ENCODE measurements around the gene ADGRD1. TPM values are rescaled to one million over a fixed set of nuclear protein-coding genes. Genes with fewer than 3 reads are reported as not detected.

ADGRD1 gene
- polyA plus RNA-seq, 3 donors, result 4.7 to 17.9 (median 4.9) TPM

GRCh38 chr12:131151558-131152345 is 198.0 kb downstream of the ADGRD1 start:
- no peaks in the 10 kb centered on the region for H3K36me3 ChIP-seq (replicated peaks in 1 of 2; ENCODE audit: control insufficient read depth in 1 of 2, insufficient read depth in 2 of 2, low read length in 2 of 2)
- no peak overlapping the region for H3K4me3 ChIP-seq (replicated peaks in 1 of 3; ENCODE audit: low read depth in 2 of 3, low read length in 3 of 3)
- H3K9me3 ChIP-seq (replicated peaks in 1 of 2; ENCODE audit: control insufficient read depth in 1 of 2, insufficient read depth in 1 of 2, low read length in 2 of 2), result no peaks in the 10 kb centered on the region
- no peak for TF ChIP-seq CTCF (IDR thresholded peaks at IDR 0.05)
- Mint-ChIP-seq H3K36me3 (no peaks in the 10 kb centered on the region), H3K4me1 (peaks cover 12% of the 10 kb centered on the region), H3K27me3 (ENCODE audit: low read depth in 3 of 3) (peaks cover 2 to 11% (median 3%) of the 10 kb centered on the region in 3 donors), H3K4me3 (no peak overlapping the region), H3K9me3 (peaks cover 0 to 4% (median 0%) of the 10 kb centered on the region in 7 donors), H3K27ac (no peak overlapping the region)
- DNase-seq, result no peak
- intact Hi-C loops (cut with micrococcal nuclease), result no loop called here
- 92% methylated on average over 6 of the region's 8 CpGs for WGBS (ENCODE audit: insufficient coverage)
- H2AFZ ChIP-seq (ENCODE audit: insufficient read depth, low read depth, low read length, poor library complexity, severe bottlenecking), result no peak overlapping the region
- peaks cover 8 to 10% of the 10 kb centered on the region in 2 donors for H3K4me1 ChIP-seq (ENCODE audit: control insufficient read depth in 1 of 2, insufficient read depth in 2 of 2, low read length in 2 of 2)
- no peak overlapping the region for H3K27ac ChIP-seq (ENCODE audit: low read depth in 1 of 2, low read length in 2 of 2)
- no peaks in the 10 kb centered on the region for H3K27me3 ChIP-seq (ENCODE audit: control insufficient read depth in 2 of 2, insufficient read depth in 2 of 2, low read length in 2 of 2)
- H3K79me2 ChIP-seq (ENCODE audit: insufficient read depth, low read length), result no peaks in the 10 kb centered on the region
- no peak overlapping the region for H3K9ac ChIP-seq (ENCODE audit: insufficient read depth, low read length, poor library complexity, severe bottlenecking)
- no peaks in the 10 kb centered on the region for H4K20me1 ChIP-seq (ENCODE audit: insufficient read depth, low read length)
- no peak overlapping the region for H3K4me2 ChIP-seq (replicated peaks; ENCODE audit: extremely low read depth, low read length, poor library complexity, severe bottlenecking)

GRCh38 chr12:131152587-131152986 is 198.9 kb downstream of the ADGRD1 start:
- Histone ChIP-seq H3K36me3 (replicated peaks in 1 of 2; ENCODE audit: control insufficient read depth in 1 of 2, insufficient read depth in 2 of 2, low read length in 2 of 2) (no peaks in the 10 kb centered on the region), H3K4me3 (replicated peaks in 1 of 3; ENCODE audit: low read depth in 2 of 3, low read length in 3 of 3) (no peak overlapping the region), H3K9ac (ENCODE audit: insufficient read depth, low read length, poor library complexity, severe bottlenecking) (no peak overlapping the region), H3K4me2 (replicated peaks; ENCODE audit: extremely low read depth, low read length, poor library complexity, severe bottlenecking) (no peak overlapping the region), H4K20me1 (ENCODE audit: insufficient read depth, low read length) (no peaks in the 10 kb centered on the region), H3K79me2 (ENCODE audit: insufficient read depth, low read length) (no peaks in the 10 kb centered on the region), H3K27ac (ENCODE audit: low read depth in 1 of 2, low read length in 2 of 2) (no peak overlapping the region), H3K4me1 (ENCODE audit: control insufficient read depth in 1 of 2, insufficient read depth in 2 of 2, low read length in 2 of 2) (peaks cover 8 to 9% of the 10 kb centered on the region in 2 donors), H3K9me3 (replicated peaks in 1 of 2; ENCODE audit: control insufficient read depth in 1 of 2, insufficient read depth in 1 of 2, low read length in 2 of 2) (no peaks in the 10 kb centered on the region), H2AFZ (ENCODE audit: insufficient read depth, low read depth, low read length, poor library complexity, severe bottlenecking) (no peak overlapping the region), H3K27me3 (ENCODE audit: control insufficient read depth in 2 of 2, insufficient read depth in 2 of 2, low read length in 2 of 2) (no peaks in the 10 kb centered on the region)
- intact Hi-C loops (cut with micrococcal nuclease), result no loop called here
- WGBS (ENCODE audit: insufficient coverage), result 89% methylated on average over 4 of the region's 5 CpGs
- no peaks in the 10 kb centered on the region for H3K36me3 Mint-ChIP-seq
- H3K4me1 Mint-ChIP-seq, result peaks cover 9% of the 10 kb centered on the region
- peaks cover 2 to 9% (median 3%) of the 10 kb centered on the region in 3 donors for H3K27me3 Mint-ChIP-seq (ENCODE audit: low read depth in 3 of 3)
- TF ChIP-seq CTCF (IDR thresholded peaks at IDR 0.05), result no peak
- H3K9me3 Mint-ChIP-seq, result peaks cover 0 to 4% (median 0%) of the 10 kb centered on the region in 7 donors
- no peak for DNase-seq
- no peak overlapping the region for H3K27ac Mint-ChIP-seq
- no peak overlapping the region for H3K4me3 Mint-ChIP-seq
